NOMO-1 treated with DMSO at 0.1 percent for 48 hours (cell line): ENCODE results near the gene ATRNL1.

Experiments
- DNase-seq: peaks from one replicate; lab custom pipeline; 2025; ENCODE audit not compliant: unreplicated experiment; lab: John Stamatoyannopoulos, UW

Gene ATRNL1

GRCh38 chr10:115871855-115872254 lies 778.7 kb downstream of the ATRNL1 start:
- DNase-seq, result no peak

GRCh38 chr10:115875172-115875571 lies 782.0 kb downstream of the ATRNL1 start:
- DNase-seq, result no peak

GRCh38 chr10:115879372-115880089 lies 786.4 kb downstream of the ATRNL1 start:
- DNase-seq, result no peak

GRCh38 chr10:115882021-115882420 lies 788.9 kb downstream of the ATRNL1 start:
- DNase-seq, result no peak

DNA sequence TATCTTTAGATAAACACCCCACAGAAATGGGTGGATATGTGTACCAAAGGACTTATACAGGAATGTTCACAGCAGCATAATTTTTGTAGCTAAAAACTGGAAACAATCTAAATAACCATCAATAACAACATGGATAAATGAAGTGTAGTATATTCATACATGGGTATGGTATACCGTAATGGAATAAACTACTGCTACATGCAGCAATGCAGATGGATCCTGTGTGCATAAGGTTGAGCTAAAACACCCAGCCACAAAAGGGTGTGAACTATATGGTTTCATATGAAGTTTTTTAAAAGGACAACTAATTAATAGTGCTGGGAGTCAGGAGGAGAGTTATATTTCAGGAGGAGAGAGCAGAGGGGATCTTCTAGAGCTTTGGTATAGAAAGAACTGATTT lies 790.2 kb downstream of the ATRNL1 start:
- no peak for DNase-seq

DNA sequence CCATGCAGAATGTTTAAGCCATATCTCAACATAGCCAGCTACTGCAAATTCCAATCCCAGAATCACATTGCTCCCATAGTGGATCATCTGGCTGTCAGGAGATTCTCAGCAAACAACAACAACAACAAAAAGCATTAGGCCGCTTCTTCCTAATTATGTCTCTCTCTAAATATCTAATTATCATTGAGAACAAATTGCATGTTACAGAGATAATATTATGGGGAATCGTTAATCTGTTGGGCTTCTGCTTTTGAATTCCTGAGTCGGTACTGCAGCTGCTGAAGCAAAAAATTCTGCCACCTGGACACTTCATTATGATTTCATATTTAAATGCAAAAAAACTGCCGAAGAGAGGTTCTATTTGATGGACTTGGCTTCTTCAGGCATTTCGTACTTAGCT lies 791.2 kb downstream of the ATRNL1 start:
- no peak for DNase-seq

DNA sequence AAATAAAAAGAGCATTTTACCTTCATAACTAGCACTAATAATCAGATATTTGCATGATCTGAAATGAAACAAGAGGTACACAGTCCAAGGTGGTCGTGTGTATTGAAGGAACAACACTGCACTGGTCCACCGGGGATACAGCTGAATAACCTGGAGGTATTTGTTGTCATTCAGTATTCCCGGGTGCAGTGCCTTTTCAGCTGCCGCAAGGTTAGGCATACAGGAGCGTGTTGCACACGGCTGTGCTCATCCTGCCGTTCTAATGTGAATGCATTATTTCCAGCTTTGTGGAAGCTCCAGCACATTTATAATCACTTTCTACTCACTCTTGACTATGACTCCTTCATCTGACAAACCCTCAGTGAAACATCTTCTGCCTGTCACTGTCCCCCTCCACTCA lies 802.0 kb downstream of the ATRNL1 start:
- no peak for DNase-seq

- no peak for DNase-seq
These were observed 805.1 kb downstream of the ATRNL1 start for GRCh38 chr10:115898242-115898641.

- DNase-seq, result no peak
These were observed 809.4 kb downstream of the ATRNL1 start for GRCh38 chr10:115902596-115902995.

- DNase-seq, result no peak
These were observed 810.0 kb downstream of the ATRNL1 start for GRCh38 chr10:115903207-115903606.

- DNase-seq, result no peak
These were observed 810.7 kb downstream of the ATRNL1 start for GRCh38 chr10:115903845-115904244.

- DNase-seq, result no peak
These were observed 815.9 kb downstream of the ATRNL1 start for GRCh38 chr10:115909037-115909436.

GRCh38 chr10:115909962-115910731 lies 817.0 kb downstream of the ATRNL1 start:
- DNase-seq, result no peak

- no peak for DNase-seq
These were observed 821.3 kb downstream of the ATRNL1 start for GRCh38 chr10:115914475-115914874.

GRCh38 chr10:115915429-115915828 lies 822.3 kb downstream of the ATRNL1 start:
- DNase-seq, result no peak

- DNase-seq, result no peak
These were observed 825.6 kb downstream of the ATRNL1 start for GRCh38 chr10:115918812-115919211.

- DNase-seq, result no peak
These were observed 828.6 kb downstream of the ATRNL1 start for GRCh38 chr10:115921795-115922194.

DNA sequence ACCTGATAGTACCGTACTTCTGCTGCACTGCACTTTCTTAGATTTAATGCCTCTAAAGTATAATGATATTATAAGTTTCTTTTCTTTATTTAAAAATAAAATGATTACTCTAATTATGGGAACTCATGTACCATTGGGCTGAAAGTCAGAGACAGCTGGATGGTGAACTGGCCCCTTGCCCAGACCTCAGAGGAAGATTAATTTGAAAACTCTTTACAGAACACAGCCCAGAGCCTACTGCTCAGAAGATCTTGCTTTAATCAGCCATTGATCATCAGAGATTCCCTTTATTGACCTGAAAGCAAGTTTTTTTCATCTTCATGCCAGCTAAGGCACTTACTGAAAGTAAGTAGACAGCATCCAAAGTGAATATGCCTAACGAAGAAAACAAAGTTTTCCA lies 838.1 kb downstream of the ATRNL1 start:
- DNase-seq, result no peak

- DNase-seq, result no peak
These were observed 838.9 kb downstream of the ATRNL1 start for GRCh38 chr10:115932099-115932498.

DNA sequence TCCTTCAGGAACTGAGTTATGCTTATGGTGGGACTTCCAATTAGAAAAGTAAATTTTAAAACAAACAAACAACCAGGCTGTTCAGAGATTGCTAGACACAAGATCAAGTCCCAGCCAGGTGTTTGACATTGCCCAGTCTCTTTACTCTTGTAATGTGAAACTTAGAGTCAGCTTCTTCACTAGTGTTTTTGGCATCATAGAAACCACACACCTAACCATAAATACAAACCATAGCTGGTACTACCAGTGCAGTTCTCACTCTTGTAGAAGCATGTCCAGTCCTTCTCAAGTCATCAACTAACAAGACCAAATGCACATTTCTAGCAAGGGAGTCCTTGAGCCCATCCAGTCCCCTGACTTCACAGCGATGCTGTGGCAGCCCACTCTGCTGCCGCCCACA lies 839.9 kb downstream of the ATRNL1 start:
- DNase-seq, result no peak

DNA sequence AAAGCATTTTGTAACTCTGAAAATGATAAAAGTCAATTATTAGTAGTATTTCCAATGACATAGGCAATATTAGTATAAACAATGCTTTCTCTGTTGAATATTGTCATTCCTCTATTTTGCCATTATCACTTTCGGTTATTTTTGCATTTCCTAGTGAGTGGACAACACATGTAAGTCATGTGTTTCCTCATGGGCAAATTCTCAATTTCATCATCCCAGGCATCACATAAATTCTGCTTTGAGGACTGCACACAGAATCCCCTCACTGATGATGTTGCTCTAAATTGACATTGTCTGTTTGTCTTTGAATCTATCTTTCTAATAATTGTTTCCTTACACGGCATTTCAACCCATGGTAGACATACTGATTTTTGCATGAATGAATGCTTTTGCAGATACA lies 842.6 kb downstream of the ATRNL1 start:
- no peak for DNase-seq

- no peak for DNase-seq
These were observed 844.0 kb downstream of the ATRNL1 start for GRCh38 chr10:115936926-115937767.
